GM19395 (cell line): ENCODE results near the gene ANTXR2.
"Not testable (repeated sequence)": the region's sequence is repeated elsewhere in the genome, so short reads cannot be mapped to it uniquely, and the experiment has no call there.

Experiments
- ATAC-seq: cut with Tn5 transposase; IDR thresholded peaks from one replicate; pipeline ENCODE4 v1.9.1; 2021; ENCODE audit warnings: mild to moderate bottlenecking, moderate library complexity; ENCODE audit not compliant: unreplicated experiment

The ANTXR2 gene

GRCh38 chr4:79998201-79998600 lies 74.8 kb downstream of the ANTXR2 start:
- no peak for ATAC-seq

DNA sequence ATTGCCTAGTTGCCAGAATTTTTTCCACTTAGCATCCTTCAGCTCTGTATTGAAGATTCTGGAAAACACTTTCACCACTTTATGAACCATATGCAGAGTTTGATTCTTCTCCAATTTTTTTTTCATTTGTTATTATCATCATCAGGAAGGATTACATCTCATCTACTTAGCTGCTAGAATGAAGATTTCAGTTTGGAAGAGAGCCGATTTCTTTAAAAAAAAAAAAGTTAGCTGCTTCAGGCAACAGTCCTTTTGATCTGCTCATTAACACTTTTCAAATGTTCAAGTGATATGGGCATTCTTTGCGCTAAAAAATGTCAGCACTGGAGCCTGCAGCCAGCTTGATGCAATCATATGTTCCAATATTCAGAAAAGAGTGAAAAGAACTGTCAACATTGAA lies 76.2 kb downstream of the ANTXR2 start:
- ATAC-seq: no peak

- no peak for ATAC-seq
Measured at GRCh38 chr4:79993476-79993875, 79.6 kb downstream of the ANTXR2 start.

GRCh38 chr4:79991601-79992000 lies 81.4 kb downstream of the ANTXR2 start:
- no peak for ATAC-seq

GRCh38 chr4:79991100-79991499 lies 81.9 kb downstream of the ANTXR2 start:
- ATAC-seq: not testable (repeated sequence)

DNA sequence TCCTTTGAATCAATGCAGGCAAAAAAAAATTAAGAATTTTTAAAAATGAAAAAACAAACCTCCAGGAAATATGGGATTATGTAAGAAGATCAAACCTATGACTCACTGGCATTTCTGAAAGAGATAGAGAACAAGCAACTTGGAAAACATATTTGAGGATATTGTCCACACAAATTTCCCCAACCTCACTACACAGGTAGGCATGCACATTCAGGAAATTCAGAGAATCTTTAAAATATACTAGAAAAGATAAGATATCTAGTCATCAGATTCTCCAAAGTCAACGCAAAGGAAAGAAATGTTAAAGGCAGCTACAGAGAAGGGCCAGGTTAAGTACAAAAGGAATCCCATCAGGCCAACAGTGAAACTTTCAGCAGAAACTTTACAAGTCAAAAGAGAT lies 85.6 kb downstream of the ANTXR2 start:
- ATAC-seq: no peak

GRCh38 chr4:79983431-79983830 lies 89.6 kb downstream of the ANTXR2 start:
- no peak for ATAC-seq

- ATAC-seq: no peak
Measured at GRCh38 chr4:79982601-79983322, 90.3 kb downstream of the ANTXR2 start.

DNA sequence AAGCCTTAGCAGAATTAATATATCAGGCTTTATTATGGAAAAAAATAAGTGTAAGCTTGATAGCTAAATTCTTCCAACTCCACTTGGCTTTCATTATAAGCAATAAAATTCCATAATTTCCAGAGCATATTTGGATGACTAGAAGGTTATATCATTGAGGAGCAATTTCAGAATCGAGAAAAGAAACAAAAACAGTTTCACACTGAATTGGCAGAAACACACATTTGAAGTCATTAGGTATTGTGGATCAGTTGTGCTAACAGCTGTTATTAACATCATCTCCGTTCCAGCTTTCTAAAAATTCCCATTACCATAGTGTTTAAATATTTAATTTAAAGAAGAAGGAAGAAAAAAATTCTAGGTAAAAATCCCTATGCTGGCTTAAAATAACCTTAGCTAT lies 92.6 kb downstream of the ANTXR2 start:
- no peak for ATAC-seq

GRCh38 chr4:79979785-79980437 lies 93.1 kb downstream of the ANTXR2 start:
- peak; percentile 50 for ATAC-seq

- no peak for ATAC-seq
Measured at GRCh38 chr4:79977131-79977840, 95.7 kb downstream of the ANTXR2 start.

GRCh38 chr4:79964400-79965211 lies 108.4 kb downstream of the ANTXR2 start:
- no peak for ATAC-seq

DNA sequence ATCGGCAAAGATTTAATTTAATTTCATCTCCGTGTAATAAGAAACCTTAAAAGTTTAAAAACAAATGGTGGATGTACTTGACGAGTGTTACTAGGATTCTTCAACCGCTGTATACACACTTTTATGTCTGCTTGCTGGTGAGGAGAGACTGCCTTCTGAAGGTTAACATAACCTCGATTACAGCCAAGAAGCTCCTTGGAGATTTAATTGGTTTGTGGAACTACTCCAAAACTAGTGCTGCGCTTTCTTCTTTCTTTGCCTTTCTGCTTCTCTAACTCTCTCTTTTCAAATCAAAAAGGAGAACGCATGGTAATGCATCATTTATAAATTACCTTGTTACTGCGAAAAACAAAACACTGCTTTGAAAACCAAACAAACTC lies 109.0 kb downstream of the ANTXR2 start:
- ATAC-seq: no peak

- ATAC-seq: no peak
Measured at GRCh38 chr4:79959652-79960051, 113.4 kb downstream of the ANTXR2 start.

DNA sequence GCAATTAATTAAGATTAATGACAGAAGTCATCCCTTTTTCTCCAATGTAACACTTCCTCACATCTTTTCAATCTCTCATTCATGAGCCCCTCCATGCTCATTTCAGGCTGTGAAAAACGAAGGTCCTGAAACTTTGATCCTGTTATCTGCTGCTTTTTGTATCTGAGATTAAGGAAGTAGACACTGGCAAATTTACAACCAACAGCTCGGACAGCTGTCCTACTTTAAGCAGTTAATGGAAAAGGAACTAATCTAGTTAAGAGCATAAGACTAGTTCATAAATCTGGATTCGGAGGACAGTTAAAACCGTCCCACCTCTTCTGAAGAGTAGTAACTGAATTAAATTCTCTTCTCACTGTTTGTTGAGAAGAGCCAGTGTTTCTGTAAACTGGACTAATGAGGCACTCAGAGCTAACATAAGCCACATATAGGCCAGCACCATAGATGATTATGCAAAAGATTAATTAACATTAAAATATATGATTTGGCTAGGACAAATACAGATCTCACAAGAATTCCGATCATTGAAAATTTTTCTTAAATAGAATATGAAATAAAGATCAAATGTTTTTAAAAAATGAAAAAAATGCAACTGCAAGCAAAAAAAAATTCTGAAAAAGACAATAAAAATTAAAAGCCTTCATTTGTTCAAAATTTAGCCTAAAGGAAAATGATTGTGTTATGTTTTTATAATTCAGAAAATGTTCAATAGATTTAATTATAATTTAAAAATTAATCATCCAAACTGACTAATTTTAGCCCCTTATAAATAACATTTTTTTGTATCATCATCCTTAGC lies 114.4 kb downstream of the ANTXR2 start:
- no peak for ATAC-seq

- no peak for ATAC-seq
Measured at GRCh38 chr4:79949178-79949577, 123.9 kb downstream of the ANTXR2 start.

DNA sequence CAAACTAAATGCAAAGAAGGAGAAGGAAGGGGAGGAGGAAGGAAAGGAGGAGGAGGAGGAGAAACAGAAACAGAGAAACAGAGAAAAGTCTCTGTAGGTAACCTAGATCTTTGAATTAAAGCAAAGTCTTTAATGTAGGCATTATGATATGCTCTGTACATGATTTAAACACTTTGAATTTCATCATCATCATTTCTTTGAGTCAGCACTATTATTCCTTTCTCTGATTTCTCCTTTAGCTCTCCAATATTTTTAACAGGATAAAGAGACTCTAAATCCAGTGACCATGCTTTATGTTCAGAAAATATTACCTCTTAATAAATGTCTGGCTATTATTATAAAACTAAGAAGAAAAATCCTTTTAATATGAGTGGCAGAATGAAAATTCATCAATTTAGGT lies 124.3 kb downstream of the ANTXR2 start:
- ATAC-seq: no peak

DNA sequence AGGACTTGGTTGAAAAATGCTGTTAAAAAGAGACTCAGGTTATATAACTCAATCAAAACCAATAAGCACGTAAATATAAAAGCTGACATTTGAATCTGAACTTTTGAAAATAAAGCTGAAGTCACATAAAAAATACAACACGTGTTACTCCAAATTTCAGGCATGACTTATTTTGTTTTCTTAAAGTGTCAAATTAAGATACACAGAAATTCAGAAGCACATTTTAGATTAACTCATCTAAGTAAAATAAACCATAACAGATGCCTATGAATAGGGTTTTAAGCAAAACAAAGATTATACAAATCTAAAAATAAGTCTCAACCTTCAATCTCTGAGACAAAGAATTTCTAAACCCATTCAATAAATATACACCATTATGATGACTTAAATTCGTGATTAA lies 124.8 kb downstream of the ANTXR2 start:
- no peak for ATAC-seq

DNA sequence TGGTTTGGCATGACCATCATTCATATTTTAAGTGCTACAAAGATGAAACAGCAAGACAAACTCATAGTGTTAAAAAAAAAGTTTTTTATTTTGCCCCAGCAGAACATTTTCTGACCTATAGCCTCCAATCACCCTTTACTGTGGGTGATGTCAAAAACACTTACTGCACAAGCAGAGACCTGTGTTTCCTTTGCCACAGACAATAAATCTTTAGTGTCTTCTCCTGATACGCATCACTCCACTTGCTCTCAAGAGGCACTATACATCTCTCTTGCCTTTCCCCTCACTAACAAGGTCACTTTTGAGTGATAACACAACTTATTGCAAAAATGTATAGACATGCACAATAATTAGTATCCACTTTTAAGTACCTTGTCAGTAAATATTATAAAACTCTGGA lies 125.6 kb downstream of the ANTXR2 start:
- ATAC-seq: no peak

GRCh38 chr4:79935274-79935673 lies 137.8 kb downstream of the ANTXR2 start:
- no peak for ATAC-seq
